Fibroblast of lung (primary cell): Measurements from ENCODE around the gene DGAT2L6. TPM values are rescaled to one million over a fixed set of nuclear protein-coding genes. Genes with fewer than 3 reads are reported as not detected.
A peak's percentile ranks its signal among the peaks of the same experiment; 100 is the strongest.
"Not testable (repeated sequence)": the region's sequence is repeated elsewhere in the genome, so short reads cannot be mapped to it uniquely, and the experiment has no call there.

Source experiments
- DNase-seq, 2 donors: peaks; one replicate each; pipeline versions ENCODE4 v3.0.0 to v3.0.0-alpha.2; 2010; ENCODE audit warnings: low read depth in 2 of 2
- H2AFZ ChIP-seq: 2 replicates; pipeline ENCODE4 v1.5.1; 2012; ENCODE audit warnings: low read length, control low read depth, inconsistent platforms
- H3K27ac ChIP-seq: 2 replicates; pipeline ENCODE4 v1.5.1; 2011; ENCODE audit warnings: low read length, control low read depth; ENCODE audit not compliant: insufficient read depth
- H3K27me3 ChIP-seq: 2 replicates; pipeline ENCODE4 v1.5.1; 2011; ENCODE audit warnings: mild to moderate bottlenecking, low read length; ENCODE audit not compliant: control insufficient read depth, insufficient read depth
- H3K36me3 ChIP-seq: 2 replicates; pipeline ENCODE4 v1.5.1; 2011; ENCODE audit warnings: low read length; ENCODE audit not compliant: control insufficient read depth, insufficient read depth
- H3K4me1 ChIP-seq: 2 replicates; pipeline ENCODE4 v1.5.1; 2011; ENCODE audit warnings: low read length; ENCODE audit not compliant: control insufficient read depth, insufficient read depth; ENCODE audit errors: extremely low read depth
- H3K4me2 ChIP-seq: 2 replicates; pipeline ENCODE4 v1.5.1; 2011; ENCODE audit warnings: low read length, control low read depth; ENCODE audit not compliant: insufficient read depth; ENCODE audit errors: extremely low read depth
- H3K4me3 ChIP-seq, 4 experiments: fragments of 200-600 bp in 1 of 4; sonication (generic) in 1 of 4; replicated peaks in 1 of 4; 2 replicates each; pipeline ENCODE4 v1.5.1; 2011 to 2016; ENCODE audit warnings: low read length in 4 of 4, low read depth in 3 of 4, mild to moderate bottlenecking in 3 of 4, control low read depth in 2 of 4, inconsistent platforms in 1 of 4, mixed read lengths in 1 of 4; ENCODE audit not compliant: insufficient read depth in 1 of 4; ENCODE audit errors: control extremely low read depth in 1 of 4
- H3K79me2 ChIP-seq: 2 replicates; pipeline ENCODE4 v1.5.1; 2012; ENCODE audit warnings: mild to moderate bottlenecking, low read length, inconsistent platforms; ENCODE audit not compliant: control insufficient read depth, insufficient read depth
- H3K9ac ChIP-seq: 2 replicates; pipeline ENCODE4 v1.5.1; 2011; ENCODE audit warnings: mild to moderate bottlenecking, low read length, control low read depth; ENCODE audit not compliant: insufficient read depth
- H3K9me3 ChIP-seq: 2 replicates; pipeline ENCODE4 v1.5.1; 2012; ENCODE audit warnings: low read depth, low read length; ENCODE audit not compliant: control insufficient read depth, insufficient read depth
- H4K20me1 ChIP-seq: 2 replicates; pipeline ENCODE4 v1.5.1; 2011; ENCODE audit warnings: low read length; ENCODE audit not compliant: control insufficient read depth, insufficient read depth; ENCODE audit errors: extremely low read depth
- EZH2 ChIP-seq: IDR thresholded peaks from 2 replicates; pipeline ENCODE4 v1.5.1; 2012; ENCODE audit warnings: low read length, control low read depth, mild to moderate bottlenecking; ENCODE audit errors: missing control alignments
- polyA plus RNA-seq, 2 donors: library from polyadenylated mRNA; depleted of rRNA in 1 of 2; stranded (reverse) in 1 of 2; unstranded in 1 of 2; fragments of >200 nt; gene quantifications; 2 replicates each; pipeline ENCODE4 v1.2.1, GENCODE V29; 2011 to 2012; ENCODE audit warnings: missing spikeins in 1 of 2
- total RNA-seq: library from RNA; depleted of rRNA; stranded (reverse); fragments of >200 nt; gene quantifications from 2 replicates; pipeline ENCODE4 v1.2.1, GENCODE V29; 2014
- TF ChIP-seq, protein P1 (sequence below), 2 donors: IDR thresholded peaks in 1 of 2; conservative IDR thresholded peaks in 1 of 2; 1 replicate in 1 of 2; 2 replicates in 1 of 2; pipeline ENCODE4 v1.5.1; 2011 to 2012; ENCODE audit warnings: low read length in 2 of 2, control low read depth in 1 of 2, inconsistent platforms in 1 of 2, low read depth in 1 of 2, mild to moderate bottlenecking in 1 of 2

DGAT2L6 gene
- total and polyA plus RNA-seq, 2 donors (not counting 1 experiment from before 2014, with no cell fraction given), result not detected

DNA sequence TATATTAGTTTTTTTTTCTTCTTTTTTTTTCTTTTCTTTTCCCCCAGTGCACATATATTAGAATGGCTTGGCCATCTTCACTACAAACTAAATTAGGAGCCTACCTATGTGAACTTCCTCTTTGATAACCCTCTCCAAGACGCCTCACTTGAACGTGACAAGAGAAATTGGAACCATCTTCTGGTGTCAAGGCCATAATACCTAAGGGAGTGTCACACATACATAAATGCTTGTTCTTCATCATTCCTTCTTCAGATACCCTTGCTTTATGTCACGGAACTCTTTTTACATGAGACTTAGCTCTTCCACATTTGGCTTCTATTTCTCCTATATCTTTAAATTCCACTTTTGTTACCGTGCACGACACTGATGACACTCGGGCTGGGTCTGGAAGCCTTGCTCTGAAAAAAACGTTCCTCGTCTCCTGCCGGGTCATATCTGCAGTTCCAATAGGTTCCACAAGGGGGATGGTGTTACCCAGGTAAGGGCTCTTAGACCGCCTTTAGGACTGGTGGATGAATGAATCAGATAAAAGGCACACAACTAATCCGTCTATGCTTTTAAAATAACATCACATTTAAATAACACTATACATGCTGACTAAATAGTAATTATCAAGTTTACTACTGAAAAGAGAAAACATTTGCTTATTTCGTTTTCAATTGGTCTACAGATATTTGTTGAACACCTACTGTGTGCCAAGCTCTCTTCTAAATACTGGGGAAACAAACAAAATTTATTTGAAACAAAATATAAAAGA is 19.9 kb downstream of the DGAT2L6 start:
- H3K4me3 ChIP-seq, result no peak overlapping the region
- H3K27ac ChIP-seq, result no peak overlapping the region
- no peaks in the 10 kb centered on the region for H3K79me2 ChIP-seq
- H3K9ac ChIP-seq, result no peak overlapping the region
- peak; percentile 34 to 59 for DNase-seq
- H3K4me2 ChIP-seq, result no peak overlapping the region
- H2AFZ ChIP-seq, result no peak overlapping the region
- no peaks in the 10 kb centered on the region for H3K4me1 ChIP-seq
- H4K20me1 ChIP-seq, result no peaks in the 10 kb centered on the region
- TF ChIP-seq, protein P1, sequence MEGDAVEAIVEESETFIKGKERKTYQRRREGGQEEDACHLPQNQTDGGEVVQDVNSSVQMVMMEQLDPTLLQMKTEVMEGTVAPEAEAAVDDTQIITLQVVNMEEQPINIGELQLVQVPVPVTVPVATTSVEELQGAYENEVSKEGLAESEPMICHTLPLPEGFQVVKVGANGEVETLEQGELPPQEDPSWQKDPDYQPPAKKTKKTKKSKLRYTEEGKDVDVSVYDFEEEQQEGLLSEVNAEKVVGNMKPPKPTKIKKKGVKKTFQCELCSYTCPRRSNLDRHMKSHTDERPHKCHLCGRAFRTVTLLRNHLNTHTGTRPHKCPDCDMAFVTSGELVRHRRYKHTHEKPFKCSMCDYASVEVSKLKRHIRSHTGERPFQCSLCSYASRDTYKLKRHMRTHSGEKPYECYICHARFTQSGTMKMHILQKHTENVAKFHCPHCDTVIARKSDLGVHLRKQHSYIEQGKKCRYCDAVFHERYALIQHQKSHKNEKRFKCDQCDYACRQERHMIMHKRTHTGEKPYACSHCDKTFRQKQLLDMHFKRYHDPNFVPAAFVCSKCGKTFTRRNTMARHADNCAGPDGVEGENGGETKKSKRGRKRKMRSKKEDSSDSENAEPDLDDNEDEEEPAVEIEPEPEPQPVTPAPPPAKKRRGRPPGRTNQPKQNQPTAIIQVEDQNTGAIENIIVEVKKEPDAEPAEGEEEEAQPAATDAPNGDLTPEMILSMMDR (conservative IDR thresholded peaks at IDR 0.05 in 1 of 2, IDR thresholded peaks at IDR 0.05 in 1 of 2; ENCODE audit: low read depth in 1 of 2, low read length in 2 of 2), result peak; percentile 52 to 65
- TF ChIP-seq EZH2, result no peak
- H3K36me3 ChIP-seq, result no peaks in the 10 kb centered on the region
- no peaks in the 10 kb centered on the region for H3K27me3 ChIP-seq
- H3K9me3 ChIP-seq, result no peaks in the 10 kb centered on the region

DNA sequence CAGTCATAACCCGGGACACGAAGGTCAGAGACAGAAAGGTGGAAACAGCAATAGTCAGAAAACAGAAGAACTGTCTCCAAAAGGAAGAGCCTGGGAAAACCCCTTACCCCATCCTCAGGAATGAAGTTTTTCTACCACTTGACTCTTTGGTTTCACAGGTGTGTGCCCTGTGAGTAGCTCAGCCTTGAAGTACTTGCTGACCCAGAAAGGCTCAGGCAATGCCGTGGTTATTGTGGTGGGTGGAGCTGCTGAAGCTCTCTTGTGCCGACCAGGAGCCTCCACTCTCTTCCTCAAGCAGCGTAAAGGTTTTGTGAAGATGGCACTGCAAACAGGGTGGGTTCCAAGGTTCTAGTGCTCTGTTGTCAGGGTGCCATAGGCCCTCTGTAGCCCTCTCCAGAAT is 24.4 kb downstream of the DGAT2L6 start:
- H3K4me2 ChIP-seq, result no peak overlapping the region
- H4K20me1 ChIP-seq, result no peaks in the 10 kb centered on the region
- no peak overlapping the region for H3K9ac ChIP-seq
- H3K9me3 ChIP-seq, result no peaks in the 10 kb centered on the region
- H3K36me3 ChIP-seq, result no peaks in the 10 kb centered on the region
- TF ChIP-seq, protein P1 (conservative IDR thresholded peaks at IDR 0.05 in 1 of 2, IDR thresholded peaks at IDR 0.05 in 1 of 2; ENCODE audit: low read depth in 1 of 2, low read length in 2 of 2), result no peak
- no peak for TF ChIP-seq EZH2
- H3K79me2 ChIP-seq, result no peaks in the 10 kb centered on the region
- no peak overlapping the region for H3K4me3 ChIP-seq
- H3K4me1 ChIP-seq, result no peaks in the 10 kb centered on the region
- no peaks in the 10 kb centered on the region for H3K27me3 ChIP-seq
- H2AFZ ChIP-seq, result no peak overlapping the region
- no peak overlapping the region for H3K27ac ChIP-seq
- no peak for DNase-seq

DNA sequence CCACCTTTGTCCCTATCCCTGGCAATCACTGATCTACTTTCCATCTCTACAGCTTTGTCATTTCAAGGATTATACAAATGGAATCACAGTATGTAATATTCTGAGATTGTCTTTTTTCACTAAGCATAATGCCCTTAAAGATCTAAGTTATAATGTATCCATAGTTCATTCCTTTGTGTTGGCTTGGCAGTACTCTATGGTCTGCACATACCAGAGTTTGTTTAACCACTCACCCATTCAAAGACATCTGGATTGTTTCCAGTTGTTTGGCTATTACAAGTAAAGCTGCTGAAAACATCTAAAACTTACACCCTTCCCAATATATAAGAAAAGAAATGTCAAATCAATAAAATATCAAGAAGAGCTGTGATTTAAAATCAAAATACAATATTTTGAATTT is 31.2 kb downstream of the DGAT2L6 start:
- no peak for TF ChIP-seq EZH2
- TF ChIP-seq, protein P1 (conservative IDR thresholded peaks at IDR 0.05 in 1 of 2, IDR thresholded peaks at IDR 0.05 in 1 of 2; ENCODE audit: low read depth in 1 of 2, low read length in 2 of 2), result no peak
- no peaks in the 10 kb centered on the region for H3K27me3 ChIP-seq
- no peak overlapping the region for H3K4me2 ChIP-seq
- H2AFZ ChIP-seq, result no peak overlapping the region
- no peaks in the 10 kb centered on the region for H4K20me1 ChIP-seq
- H3K9ac ChIP-seq, result no peak overlapping the region
- H3K79me2 ChIP-seq, result no peaks in the 10 kb centered on the region
- H3K27ac ChIP-seq, result no peak overlapping the region
- peak in 1 of 2 donors; percentile 38 for DNase-seq
- H3K4me3 ChIP-seq, result no peak overlapping the region
- H3K4me1 ChIP-seq, result no peaks in the 10 kb centered on the region
- no peaks in the 10 kb centered on the region for H3K9me3 ChIP-seq
- H3K36me3 ChIP-seq, result no peaks in the 10 kb centered on the region

DNA sequence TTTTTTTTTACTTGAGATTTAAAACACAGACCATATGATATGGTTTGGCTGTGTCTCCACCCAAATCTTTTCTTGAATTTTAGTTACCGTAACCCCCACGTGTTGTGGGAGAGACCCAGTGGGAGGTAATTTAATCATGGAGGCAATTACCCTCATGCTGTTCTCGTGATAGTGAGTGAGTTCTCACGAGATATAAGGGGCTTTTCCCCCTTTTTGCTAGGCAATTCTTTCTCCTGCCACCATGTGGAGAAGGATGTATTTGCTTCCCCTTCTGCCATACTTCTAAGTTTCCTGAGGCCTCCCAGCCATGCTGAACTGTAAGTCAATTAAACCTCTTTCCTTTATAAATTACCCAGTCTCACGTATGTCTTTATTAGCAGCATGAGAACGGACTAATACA is 32.3 kb downstream of the DGAT2L6 start:
- not testable (repeated sequence) for H3K4me1 ChIP-seq, H3K36me3 ChIP-seq, H3K4me2 ChIP-seq, H3K79me2 ChIP-seq, DNase-seq, H2AFZ ChIP-seq, H3K27me3 ChIP-seq, H4K20me1 ChIP-seq, H3K27ac ChIP-seq, H3K9ac ChIP-seq, H3K4me3 ChIP-seq, H3K9me3 ChIP-seq
